ENCODE results near the gene MICB.
"Not testable (repeated sequence)": the region's sequence is repeated elsewhere in the genome, so short reads cannot be mapped to it uniquely, and the experiment has no call there.

DNA sequence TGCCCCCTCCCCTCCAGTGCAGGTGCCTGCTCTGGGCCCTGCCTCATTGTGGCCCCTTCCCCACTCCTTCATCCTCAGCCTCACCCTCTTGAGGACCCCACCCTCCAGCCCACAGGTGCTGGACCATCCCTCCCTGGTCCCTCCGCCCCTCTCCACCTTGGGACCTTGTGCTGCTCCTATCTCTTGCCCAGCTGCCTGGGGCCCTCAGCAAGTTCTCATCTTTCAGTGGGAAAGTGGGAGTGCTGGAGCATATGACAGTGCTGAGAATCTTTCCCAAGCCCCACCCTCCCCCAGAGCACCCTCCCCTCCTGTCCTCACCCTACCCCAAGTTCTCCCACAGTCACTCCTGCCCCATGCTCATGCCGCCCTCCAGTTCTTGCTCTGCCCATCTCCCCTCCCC, 1.7 kb downstream of the MICB start:
- not testable (repeated sequence) for TF ChIP-seq POLR2A, POLR2AphosphoS5, EP300 (IDR thresholded peaks at IDR 0.05)
- TF ChIP-seq, protein P1, sequence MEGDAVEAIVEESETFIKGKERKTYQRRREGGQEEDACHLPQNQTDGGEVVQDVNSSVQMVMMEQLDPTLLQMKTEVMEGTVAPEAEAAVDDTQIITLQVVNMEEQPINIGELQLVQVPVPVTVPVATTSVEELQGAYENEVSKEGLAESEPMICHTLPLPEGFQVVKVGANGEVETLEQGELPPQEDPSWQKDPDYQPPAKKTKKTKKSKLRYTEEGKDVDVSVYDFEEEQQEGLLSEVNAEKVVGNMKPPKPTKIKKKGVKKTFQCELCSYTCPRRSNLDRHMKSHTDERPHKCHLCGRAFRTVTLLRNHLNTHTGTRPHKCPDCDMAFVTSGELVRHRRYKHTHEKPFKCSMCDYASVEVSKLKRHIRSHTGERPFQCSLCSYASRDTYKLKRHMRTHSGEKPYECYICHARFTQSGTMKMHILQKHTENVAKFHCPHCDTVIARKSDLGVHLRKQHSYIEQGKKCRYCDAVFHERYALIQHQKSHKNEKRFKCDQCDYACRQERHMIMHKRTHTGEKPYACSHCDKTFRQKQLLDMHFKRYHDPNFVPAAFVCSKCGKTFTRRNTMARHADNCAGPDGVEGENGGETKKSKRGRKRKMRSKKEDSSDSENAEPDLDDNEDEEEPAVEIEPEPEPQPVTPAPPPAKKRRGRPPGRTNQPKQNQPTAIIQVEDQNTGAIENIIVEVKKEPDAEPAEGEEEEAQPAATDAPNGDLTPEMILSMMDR (IDR thresholded peaks at IDR 0.05) = not testable (repeated sequence)

All from gastroesophageal sphincter (tissue), 3 donors.